GM10847 (cell line): ENCODE measurements around the gene TUBGCP4.

ENCODE experiments used
- POLR2A ChIP-seq: IDR thresholded peaks from 2 replicates; pipeline ENCODE4 v1.6.1; 2011; ENCODE audit not compliant: insufficient read length; ENCODE audit errors: extremely low read depth

Gene TUBGCP4

GRCh38 chr15:43370975-43371974 lies at the start of gene TUBGCP4, which contains the start of gene ZSCAN29:
Gene TUBGCP4 (plus strand): TSS chr15:43371101. CDS start chr15:43371355, 254 bp downstream.
Gene ZSCAN29 (minus strand): TSS chr15:43371043. CDS start chr15:43369913, 1,130 bp downstream.
- TF ChIP-seq POLR2A = peak; percentile 65

- no peak for TF ChIP-seq POLR2A
These were observed 45.7 kb upstream of the TUBGCP4 start for GRCh38 chr15:43325039-43325684.

- TF ChIP-seq POLR2A = no peak
These were observed 41.5 kb upstream of the TUBGCP4 start for GRCh38 chr15:43329217-43329959.

- peak; percentile 94 for TF ChIP-seq POLR2A
These were observed 40.7 kb upstream of the TUBGCP4 start, which contains the start of gene LCMT2 for GRCh38 chr15:43329960-43330779. Gene LCMT2 (minus strand): TSS chr15:43330573. CDS start chr15:43330489, 84 bp downstream.

- TF ChIP-seq POLR2A = no peak
These were observed 40.2 kb upstream of the TUBGCP4 start for GRCh38 chr15:43330780-43331087.

GRCh38 chr15:43346305-43346704 lies 24.6 kb upstream of the TUBGCP4 start:
- TF ChIP-seq POLR2A = no peak

- no peak for TF ChIP-seq POLR2A
These were observed 23.8 kb upstream of the TUBGCP4 start for GRCh38 chr15:43347114-43347513.

- no peak for TF ChIP-seq POLR2A
These were observed 18.1 kb upstream of the TUBGCP4 start for GRCh38 chr15:43352693-43353382.

GRCh38 chr15:43360821-43361220 lies 10.1 kb upstream of the TUBGCP4 start:
- TF ChIP-seq POLR2A = no peak

- no peak for TF ChIP-seq POLR2A
These were observed 9.5 kb upstream of the TUBGCP4 start for GRCh38 chr15:43361313-43361903.

- no peak for TF ChIP-seq POLR2A
These were observed 459 bp upstream of the TUBGCP4 start for GRCh38 chr15:43370310-43370974.

GRCh38 chr15:43376017-43376705 lies 5.3 kb downstream of the TUBGCP4 start:
- no peak for TF ChIP-seq POLR2A
